GM18511 (cell line): Measurements from ENCODE around the gene MSLN.
A peak's percentile ranks its signal among the peaks of the same experiment; 100 is the strongest.
"Not testable (repeated sequence)": the region's sequence is repeated elsewhere in the genome, so short reads cannot be mapped to it uniquely, and the experiment has no call there.

ENCODE experiments used
- ATAC-seq: cut with Tn5 transposase; IDR thresholded peaks from one replicate; pipeline ENCODE4 v1.9.1; 2021; ENCODE audit warnings: mild to moderate bottlenecking, moderate library complexity; ENCODE audit not compliant: unreplicated experiment

MSLN gene

DNA sequence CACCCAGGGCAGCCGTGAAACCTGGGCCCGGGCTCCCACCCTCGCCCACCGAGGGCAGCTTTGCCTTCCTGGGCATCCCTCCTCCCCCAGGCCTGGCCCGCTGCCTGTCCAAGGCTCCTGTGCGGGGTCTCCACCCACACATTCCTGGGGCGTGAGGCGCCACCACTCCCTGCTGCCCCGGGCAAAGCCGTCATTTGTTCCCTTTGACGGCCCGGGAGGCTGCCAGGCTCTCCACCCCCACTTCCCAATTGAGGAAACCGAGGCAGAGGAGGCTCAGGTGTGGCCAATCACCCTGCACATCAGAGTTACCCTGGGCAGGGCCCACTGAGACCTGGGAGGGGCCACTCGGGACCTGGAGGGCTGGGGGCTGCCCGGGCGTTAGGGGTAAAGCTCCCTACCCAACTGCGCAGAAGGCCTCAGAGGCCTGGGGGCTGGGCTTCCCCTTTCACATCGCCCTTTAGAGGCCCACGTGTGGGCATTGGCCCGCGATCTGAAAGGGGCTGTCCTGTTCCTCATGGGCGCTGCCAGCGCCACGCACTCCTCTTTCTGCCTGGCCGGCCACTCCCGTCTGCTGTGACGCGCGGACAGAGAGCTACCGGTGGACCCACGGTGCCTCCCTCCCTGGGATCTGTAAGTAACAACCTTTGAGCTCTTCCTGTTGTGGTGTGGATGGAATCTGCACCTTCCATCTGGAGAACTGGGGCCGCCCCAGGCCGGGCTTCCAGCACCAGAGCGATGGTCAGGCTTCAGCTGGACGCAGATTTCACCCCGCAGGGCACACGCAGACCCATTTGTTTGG, at the start of gene MSLN:
MSLN (plus strand) TSS at position 190 of the 799 bp plus-strand sequence. CDS start 1,947 bp downstream, outside the sequence.
- ATAC-seq: no peak

GRCh38 chr16:711084-711483, 49.5 kb upstream of the MSLN start:
- ATAC-seq: no peak

DNA sequence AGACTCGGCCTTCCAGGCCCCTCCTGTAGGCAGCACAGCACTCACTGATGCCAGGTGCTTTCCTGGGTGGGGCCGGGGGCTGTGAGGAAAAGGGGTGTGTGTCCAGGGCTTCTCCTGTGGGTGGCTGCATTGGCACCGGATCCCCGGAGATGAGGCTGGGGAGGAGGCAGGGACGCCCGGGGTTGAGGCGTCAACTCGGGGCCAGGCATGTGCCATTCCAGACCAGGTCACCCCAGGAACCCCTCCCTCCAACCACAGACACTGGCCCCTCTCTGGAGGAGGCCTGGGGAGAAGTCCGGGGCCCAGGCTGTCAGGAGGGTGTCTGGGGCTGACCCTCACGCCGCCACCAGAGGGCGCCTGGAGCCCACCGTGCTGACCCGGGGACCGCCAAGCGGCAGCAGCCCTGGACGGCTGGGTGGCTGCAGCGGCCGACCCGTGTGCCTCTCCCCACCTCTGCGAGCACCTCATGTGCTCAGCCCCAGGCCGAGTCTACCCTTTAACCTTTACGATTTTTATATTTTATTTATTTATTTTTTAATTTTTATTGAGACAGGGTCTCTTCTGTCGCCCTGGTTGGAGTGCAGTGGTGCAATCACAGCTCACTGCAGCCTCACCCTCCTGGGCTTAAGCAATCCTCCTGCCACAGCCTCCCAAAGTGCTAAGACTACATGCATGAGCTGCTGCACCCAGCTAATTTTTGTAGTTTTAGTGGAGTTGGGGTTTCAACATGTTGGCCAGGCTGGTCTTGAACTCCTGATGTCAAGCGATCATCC, 48.8 kb upstream of the MSLN start:
- ATAC-seq: no peak

- ATAC-seq: not testable (repeated sequence)
Observed at GRCh38 chr16:712740-713250, 47.7 kb upstream of the MSLN start.

DNA sequence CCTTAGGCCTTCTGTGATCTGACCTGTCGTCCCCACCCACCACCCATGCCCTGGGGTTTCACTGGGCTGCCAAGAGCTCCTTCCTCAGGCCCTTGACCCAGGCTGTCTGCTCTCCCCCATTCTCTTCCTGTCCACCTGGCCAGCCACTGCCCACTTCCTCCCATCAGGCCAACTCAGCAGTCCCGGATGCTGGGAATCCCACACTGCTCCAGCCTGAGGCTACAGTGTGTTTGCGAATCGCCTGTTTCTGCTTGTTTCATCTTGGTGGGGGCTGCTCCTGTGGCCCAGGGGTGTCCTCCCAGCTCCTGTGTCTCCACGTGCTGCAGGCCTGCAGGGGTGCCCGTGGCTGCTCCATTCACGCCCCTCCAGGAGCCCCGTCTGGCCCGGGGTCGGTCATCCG, 46.5 kb upstream of the MSLN start:
- no peak for ATAC-seq

DNA sequence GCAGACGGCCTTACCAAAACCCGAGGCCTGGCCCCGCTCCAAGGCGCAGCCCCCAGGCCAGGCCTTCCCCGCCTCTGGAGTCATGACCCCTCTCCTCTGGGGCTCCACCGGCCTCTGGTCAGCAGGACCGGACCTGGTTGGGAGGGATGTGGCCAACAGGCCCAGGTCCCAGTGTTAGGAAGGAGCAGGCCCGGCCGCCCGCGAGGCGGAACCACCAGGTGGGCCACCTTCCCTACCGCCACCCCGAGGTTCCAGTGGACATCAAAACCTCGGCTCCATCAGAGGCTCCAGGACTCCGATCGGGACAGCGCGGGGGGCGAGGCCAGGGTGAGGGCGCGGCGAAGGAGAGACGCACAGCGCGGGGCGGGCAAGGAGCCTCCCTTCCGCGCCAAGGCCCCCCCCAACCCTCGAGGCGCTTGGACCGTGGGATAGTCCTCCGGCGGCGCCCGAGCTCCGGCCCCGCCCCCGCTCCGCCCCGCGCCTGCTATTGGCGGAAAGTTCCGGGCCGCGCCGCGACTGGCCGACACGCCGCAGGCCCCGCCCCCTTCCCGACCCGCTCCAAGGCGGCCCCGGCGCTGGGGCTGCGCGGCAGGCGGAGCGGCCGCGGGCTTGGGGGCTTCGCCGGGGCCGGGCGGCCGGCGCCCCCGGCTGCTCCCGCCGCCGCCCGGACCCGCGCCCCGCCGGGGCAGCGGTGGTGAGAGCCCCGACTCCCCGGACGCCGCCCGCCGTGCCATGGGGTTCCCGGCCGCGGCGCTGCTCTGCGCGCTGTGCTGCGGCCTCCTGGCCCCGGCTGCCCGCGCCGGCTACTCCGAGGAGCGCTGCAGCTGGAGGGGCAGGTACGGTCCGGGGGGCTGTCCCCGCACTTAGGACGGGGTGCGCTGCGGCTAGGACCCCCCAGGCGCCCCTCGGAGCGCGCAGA, 45.7 kb upstream of the MSLN start, which contains the start of gene METRN:
METRN (plus strand) TSS at position 561 of the 919 bp plus-strand sequence; CDS start at position 733, 172 bp downstream.
- peak; percentile 79 for ATAC-seq

GRCh38 chr16:715477-716199, 44.9 kb upstream of the MSLN start:
- ATAC-seq: no peak

DNA sequence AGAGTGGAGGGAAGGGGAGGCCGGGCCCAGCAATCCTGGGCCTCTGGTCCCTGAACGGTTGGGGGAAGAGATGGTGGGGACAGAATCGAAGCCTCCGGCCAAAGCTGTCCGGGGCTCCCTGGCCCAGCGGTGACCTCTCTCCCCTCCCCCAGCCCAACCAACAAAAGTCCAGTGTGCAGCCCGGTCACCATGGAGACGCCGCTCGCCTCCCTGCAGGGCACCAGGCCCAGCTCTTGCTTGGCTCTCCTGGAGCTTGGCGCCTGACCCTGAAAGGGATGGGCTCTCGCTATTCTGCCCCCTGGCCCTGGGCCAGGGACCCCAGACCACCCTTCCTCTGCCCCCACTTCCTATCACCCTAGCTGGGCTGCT, 44.4 kb upstream of the MSLN start:
- no peak for ATAC-seq

- ATAC-seq: no peak
Observed at GRCh38 chr16:716768-717325, 43.7 kb upstream of the MSLN start.

GRCh38 chr16:717450-718245, 42.9 kb upstream of the MSLN start:
- ATAC-seq: no peak

DNA sequence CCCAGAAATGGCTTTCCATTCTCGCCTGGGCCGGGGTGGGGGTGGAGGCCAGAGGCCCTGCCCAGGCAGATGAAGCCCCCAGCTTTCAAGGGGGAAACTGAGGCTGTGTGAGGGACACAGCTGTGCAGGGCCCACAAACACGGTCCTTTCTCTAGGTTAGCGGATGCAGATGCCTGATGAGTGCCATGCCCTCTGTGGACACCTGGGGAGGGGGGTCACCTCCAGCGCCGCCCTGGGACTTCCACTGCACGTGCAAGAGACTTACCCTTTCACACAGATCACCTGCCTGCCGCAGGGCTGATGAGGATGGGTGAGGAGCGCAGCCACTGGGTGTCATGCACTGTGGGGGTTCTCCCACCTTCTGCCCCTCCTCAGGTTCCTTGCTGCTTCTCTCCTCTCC, 42.1 kb upstream of the MSLN start:
- no peak for ATAC-seq

DNA sequence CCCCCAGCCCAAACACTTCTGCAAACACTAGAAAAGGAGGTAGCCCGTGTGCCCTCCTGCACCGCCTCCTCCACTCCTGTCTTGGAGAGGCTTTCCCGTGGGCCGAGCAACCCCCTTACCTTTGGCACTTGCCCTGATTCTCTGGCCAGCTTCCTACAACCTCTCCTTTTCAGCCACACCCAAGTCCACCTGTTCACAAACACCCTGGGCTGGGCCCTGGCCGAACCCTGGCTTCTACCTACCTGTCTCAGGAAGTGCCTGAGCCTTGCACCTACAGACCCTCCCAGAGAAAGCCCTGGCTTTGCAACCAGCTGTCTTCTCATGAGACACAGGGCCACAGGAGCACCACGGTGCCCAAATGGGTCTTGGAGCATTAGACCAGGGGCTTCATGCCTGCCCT, 41.6 kb upstream of the MSLN start:
- ATAC-seq: no peak

DNA sequence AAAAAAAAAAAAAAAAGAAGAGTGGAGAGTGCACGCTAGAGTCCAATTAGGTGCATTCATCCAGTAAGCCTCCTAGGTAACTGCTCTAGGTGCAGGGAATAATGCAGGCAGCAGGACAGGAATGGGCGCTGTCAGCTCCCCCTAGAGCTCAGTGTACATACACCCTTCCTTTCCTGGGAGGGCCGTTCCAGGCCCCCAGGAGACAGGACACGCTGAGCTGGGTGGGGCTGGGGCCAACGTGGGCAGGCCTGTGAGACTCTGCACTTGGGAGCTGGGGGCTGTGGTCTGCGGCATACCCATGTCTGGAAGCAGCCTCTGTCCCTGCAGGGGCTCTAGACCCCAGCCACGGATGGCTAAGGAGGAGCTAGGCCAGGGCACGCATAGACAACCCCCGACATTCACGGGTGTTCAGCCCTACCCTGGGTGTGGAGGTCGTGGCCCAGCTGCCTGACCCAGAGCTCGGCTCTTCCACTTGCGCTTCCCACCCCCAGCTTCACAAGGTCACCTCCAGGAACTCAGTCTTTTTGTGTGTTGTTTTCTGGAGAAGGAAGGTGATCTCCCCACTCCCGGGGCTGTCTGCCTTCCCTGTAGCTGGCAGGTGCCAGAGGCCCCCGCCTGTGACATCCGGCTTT, 40.6 kb upstream of the MSLN start:
- ATAC-seq: no peak

- peak; percentile 31 for ATAC-seq
Observed at GRCh38 chr16:720447-720989, 40.0 kb upstream of the MSLN start.

DNA sequence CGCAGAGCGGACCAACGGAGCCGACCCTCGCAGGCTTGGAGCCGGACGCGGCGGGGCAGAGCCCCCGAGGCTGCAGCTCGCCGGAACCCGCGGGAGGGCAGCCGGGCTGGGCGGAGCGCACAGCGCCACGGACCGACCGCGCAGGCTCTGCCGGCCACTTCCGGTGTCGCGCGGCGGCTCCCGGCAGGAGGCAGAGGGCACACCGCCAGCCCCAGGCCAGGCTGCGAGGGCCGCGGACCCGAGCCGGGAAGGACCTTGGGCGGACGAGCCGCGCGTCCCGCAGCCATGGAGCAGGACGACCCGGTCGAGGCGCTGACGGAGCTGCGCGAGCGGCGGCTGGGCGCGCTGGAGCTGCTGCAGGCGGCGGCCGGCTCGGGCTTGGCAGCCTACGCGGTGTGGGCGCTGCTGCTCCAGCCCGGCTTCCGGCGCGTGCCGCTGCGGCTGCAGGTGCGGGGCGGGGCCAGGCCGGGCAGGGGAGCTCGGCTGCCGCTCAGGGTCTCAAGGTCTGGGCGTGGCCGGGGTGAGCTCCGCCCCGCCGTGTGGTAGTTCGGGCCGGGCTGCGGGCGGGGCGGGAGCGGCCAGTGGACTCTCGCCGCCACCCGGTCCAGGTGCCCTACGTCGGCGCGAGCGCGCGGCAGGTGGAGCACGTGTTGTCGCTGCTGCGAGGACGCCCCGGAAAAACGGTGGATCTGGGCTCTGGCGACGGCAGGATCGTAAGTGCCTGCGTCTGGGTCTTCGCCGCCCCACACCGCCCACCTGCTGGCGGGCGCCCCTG, 39.4 kb upstream of the MSLN start, which contains the start of gene ANTKMT:
ANTKMT (plus strand) TSS at position 157 of the 775 bp plus-strand sequence; CDS start at position 286, 129 bp downstream.
- peak; percentile 73 for ATAC-seq

DNA sequence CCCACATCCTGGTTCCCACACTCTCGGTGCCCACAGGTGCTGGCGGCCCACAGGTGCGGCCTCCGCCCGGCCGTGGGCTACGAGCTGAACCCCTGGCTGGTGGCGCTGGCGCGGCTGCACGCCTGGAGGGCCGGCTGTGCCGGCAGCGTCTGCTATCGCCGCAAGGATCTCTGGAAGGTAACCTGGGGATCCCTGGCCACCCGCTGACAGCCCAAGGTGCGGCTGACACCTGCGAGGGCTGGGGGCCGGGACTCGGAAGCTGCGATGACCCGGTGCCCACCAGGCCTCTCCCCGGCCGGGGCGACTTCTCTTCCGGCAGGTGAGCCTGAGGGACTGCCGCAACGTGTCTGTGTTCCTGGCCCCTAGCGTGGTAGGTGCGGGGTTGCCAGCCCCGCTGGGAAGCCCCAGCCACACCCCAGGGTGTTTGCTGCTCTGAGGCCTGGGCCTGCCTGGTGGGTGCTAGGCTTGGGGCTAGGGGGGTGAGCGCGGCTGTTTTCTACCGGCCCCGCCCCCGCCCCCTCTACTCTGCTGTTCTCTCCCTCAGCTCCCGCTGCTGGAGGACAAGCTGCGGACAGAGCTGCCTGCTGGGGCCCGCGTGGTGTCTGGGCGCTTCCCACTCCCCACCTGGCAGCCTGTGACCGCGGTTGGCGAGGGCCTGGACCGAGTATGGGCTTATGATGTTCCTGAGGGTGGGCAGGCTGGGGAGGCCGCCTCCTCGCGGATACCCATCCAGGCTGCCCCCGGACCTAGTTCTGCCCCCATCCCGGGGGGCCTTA, 38.6 kb upstream of the MSLN start:
- ATAC-seq: no peak
